IgD-negative memory B cell (primary cell): Measurements from ENCODE around the gene LRRC71. TPM values are rescaled to one million over a fixed set of nuclear protein-coding genes. Genes with fewer than 3 reads are reported as not detected.

Source experiments
- H3K27ac Mint-ChIP-seq, 3 donors: one replicate each; pipeline ENCODE4 v1.8.0; 2020 to 2022; ENCODE audit warnings: mild to moderate bottlenecking in 3 of 3, mixed read lengths in 3 of 3, moderate library complexity in 1 of 3
- H3K27me3 Mint-ChIP-seq: one replicate; pipeline ENCODE4 v1.8.0; 2021; ENCODE audit warnings: mixed read lengths
- H3K36me3 Mint-ChIP-seq: one replicate; pipeline ENCODE4 v1.8.0; 2020; ENCODE audit warnings: mild to moderate bottlenecking, mixed read lengths
- H3K4me1 Mint-ChIP-seq, 3 donors: one replicate each; pipeline ENCODE4 v1.8.0; 2020 to 2022; ENCODE audit warnings: mixed read lengths in 3 of 3, mild to moderate bottlenecking in 1 of 3
- H3K4me3 Mint-ChIP-seq, 4 donors: one replicate each; pipeline ENCODE4 v1.8.0; 2020 to 2022; ENCODE audit warnings: mild to moderate bottlenecking in 4 of 4, mixed read lengths in 4 of 4, moderate library complexity in 3 of 4
- H3K9me3 Mint-ChIP-seq, 3 donors: one replicate each; pipeline ENCODE4 v1.8.0; 2020 to 2021; ENCODE audit warnings: mixed read lengths in 3 of 3, mild to moderate bottlenecking in 1 of 3
- polyA plus RNA-seq: library from polyadenylated mRNA; unstranded; fragments of 300-500 nt; fragmentation: Illumina TruSeq; gene quantifications from one replicate; pipeline ENCODE4 v1.2.3, GENCODE V29; 2021

The LRRC71 gene
- polyA plus RNA-seq, 1 donor from 2014 or later = not detected

GRCh38 chr1:156937883-156938282 is 17.5 kb downstream of the LRRC71 start:
- no peak overlapping the region for H3K4me3 Mint-ChIP-seq
- peaks cover 10% of the 10 kb centered on the region for H3K27me3 Mint-ChIP-seq
- no peak overlapping the region for H3K27ac Mint-ChIP-seq
- no peaks in the 10 kb centered on the region for H3K9me3 Mint-ChIP-seq
- H3K4me1 Mint-ChIP-seq = peaks cover 0 to 3% (median 0%) of the 10 kb centered on the region in 3 donors
- H3K36me3 Mint-ChIP-seq = peaks cover 6% of the 10 kb centered on the region

DNA sequence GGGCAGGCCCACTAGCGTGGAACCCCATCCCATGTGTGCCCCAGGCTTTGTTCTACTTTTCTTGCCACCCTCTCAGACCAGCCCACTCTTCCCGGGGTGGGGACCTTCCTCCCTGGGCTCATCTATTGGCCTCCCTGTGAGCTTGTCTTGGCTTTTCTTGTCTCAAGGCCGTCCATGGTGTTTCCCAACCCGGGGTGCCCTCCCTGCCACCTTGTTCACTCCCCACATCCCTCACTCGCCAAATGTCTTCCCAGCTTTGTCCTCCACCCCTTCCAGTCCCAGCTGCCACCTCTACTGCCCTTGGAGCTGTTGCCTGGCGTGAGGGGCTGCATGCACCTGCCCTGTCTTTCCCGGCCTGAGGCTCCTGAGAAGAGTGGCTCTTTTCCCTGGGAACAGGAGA is 18.4 kb downstream of the LRRC71 start:
- H3K9me3 Mint-ChIP-seq = no peaks in the 10 kb centered on the region
- H3K4me1 Mint-ChIP-seq = peaks cover 0 to 3% (median 0%) of the 10 kb centered on the region in 3 donors
- peaks cover 6% of the 10 kb centered on the region for H3K36me3 Mint-ChIP-seq
- H3K27me3 Mint-ChIP-seq = peaks cover 5% of the 10 kb centered on the region
- H3K27ac Mint-ChIP-seq = peak overlapping the region in 1 of 3 donors; percentile 81
- no peak overlapping the region for H3K4me3 Mint-ChIP-seq

DNA sequence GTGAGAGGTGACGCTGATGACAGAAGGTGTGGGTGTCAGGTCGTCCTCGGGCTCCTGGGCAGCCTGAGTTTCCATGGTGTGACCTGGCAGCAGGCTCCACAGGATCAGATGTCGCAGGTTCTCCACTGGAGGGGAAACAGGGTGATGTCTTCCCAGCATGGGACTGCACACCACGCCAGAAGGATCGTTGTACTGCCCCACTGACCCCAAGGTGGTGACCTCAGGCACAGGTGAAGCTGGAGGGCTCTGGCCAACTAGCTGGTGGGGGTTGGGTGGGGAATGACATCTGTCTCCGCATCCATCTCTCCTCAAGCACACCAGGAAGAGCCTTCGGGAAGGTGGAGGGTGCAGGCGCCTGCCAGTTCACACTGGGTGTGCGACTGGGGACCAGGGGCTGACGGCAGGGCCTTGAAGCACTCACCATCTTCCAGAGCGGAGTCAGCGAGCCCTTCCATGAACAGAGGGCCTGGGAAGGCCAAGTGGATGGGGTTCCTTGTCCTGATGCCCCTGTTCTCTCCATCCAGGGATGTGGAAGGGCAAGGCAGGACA is 19.4 kb downstream of the LRRC71 start:
- Mint-ChIP-seq H3K9me3 (no peaks in the 10 kb centered on the region), H3K4me1 (peaks cover 0 to 3% (median 0%) of the 10 kb centered on the region in 3 donors), H3K4me3 (no peak overlapping the region), H3K27me3 (no peaks in the 10 kb centered on the region), H3K27ac (no peak overlapping the region), H3K36me3 (peaks cover 6% of the 10 kb centered on the region)

DNA sequence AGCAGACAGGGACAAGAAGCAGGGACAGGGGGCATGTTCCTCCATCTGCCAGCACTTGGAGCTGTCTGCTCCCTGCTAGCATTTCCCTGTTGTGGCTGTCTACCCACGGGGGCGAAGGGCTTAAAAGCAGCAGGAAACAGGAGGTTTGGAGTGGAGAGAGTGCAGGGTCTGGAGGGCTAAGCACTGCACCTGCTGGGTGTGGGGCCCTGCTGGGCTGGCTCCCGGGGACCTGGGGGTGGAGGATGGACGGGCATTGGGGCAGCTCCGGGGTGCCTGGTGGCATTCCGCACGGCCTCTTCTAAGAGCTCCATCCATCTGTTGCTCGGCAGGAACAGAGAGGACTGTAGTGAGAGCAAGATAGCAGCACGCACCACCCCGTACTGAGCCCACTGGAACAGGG is 21.2 kb downstream of the LRRC71 start:
- no peak overlapping the region for H3K4me3 Mint-ChIP-seq
- no peak overlapping the region for H3K27ac Mint-ChIP-seq
- peaks cover 2% of the 10 kb centered on the region for H3K27me3 Mint-ChIP-seq
- H3K4me1 Mint-ChIP-seq = peaks cover 0 to 3% (median 0%) of the 10 kb centered on the region in 3 donors
- H3K9me3 Mint-ChIP-seq = no peaks in the 10 kb centered on the region
- peaks cover 6% of the 10 kb centered on the region for H3K36me3 Mint-ChIP-seq

GRCh38 chr1:156942176-156942575 is 21.7 kb downstream of the LRRC71 start:
- Mint-ChIP-seq H3K4me1 (peaks cover 0 to 3% (median 0%) of the 10 kb centered on the region in 3 donors), H3K27me3 (peaks cover 2% of the 10 kb centered on the region), H3K9me3 (no peaks in the 10 kb centered on the region), H3K36me3 (peaks cover 6% of the 10 kb centered on the region), H3K27ac (no peak overlapping the region), H3K4me3 (no peak overlapping the region)

GRCh38 chr1:156942576-156942975 is 22.1 kb downstream of the LRRC71 start:
- H3K4me1 Mint-ChIP-seq = peaks cover 0 to 3% (median 0%) of the 10 kb centered on the region in 3 donors
- no peak overlapping the region for H3K4me3 Mint-ChIP-seq
- peaks cover 2% of the 10 kb centered on the region for H3K27me3 Mint-ChIP-seq
- H3K36me3 Mint-ChIP-seq = peaks cover 6% of the 10 kb centered on the region
- no peaks in the 10 kb centered on the region for H3K9me3 Mint-ChIP-seq
- H3K27ac Mint-ChIP-seq = no peak overlapping the region

- Mint-ChIP-seq H3K36me3 (peaks cover 10% of the 10 kb centered on the region), H3K9me3 (no peaks in the 10 kb centered on the region), H3K27ac (no peak overlapping the region), H3K27me3 (peaks cover 2% of the 10 kb centered on the region), H3K4me1 (no peaks in the 10 kb centered on the region), H3K4me3 (no peak overlapping the region)
These were observed 23.3 kb downstream of the LRRC71 start for GRCh38 chr1:156943756-156944155.

DNA sequence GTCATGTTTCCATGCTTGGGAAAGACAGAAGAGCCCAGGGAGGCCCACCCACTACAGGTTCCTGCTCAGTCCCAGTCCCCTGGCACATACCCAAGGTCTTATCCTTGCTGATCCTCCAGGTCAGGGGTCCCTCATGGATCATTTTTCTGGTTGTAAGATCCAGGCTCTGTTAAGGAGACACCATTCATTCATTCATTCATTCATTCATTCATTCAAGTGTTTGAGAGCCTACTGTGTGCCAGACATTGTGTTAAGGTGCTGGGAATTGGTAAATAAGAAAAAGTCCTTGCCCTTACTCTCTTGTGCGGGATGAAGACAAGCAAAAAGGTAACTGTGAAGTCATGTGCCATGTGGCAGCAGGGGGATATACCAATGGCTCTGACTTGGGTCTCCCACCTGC is 23.8 kb downstream of the LRRC71 start:
- H3K9me3 Mint-ChIP-seq = no peaks in the 10 kb centered on the region
- peaks cover 10% of the 10 kb centered on the region for H3K36me3 Mint-ChIP-seq
- H3K27ac Mint-ChIP-seq = no peak overlapping the region
- H3K27me3 Mint-ChIP-seq = peaks cover 2% of the 10 kb centered on the region
- H3K4me1 Mint-ChIP-seq = no peaks in the 10 kb centered on the region
- H3K4me3 Mint-ChIP-seq = no peak overlapping the region

DNA sequence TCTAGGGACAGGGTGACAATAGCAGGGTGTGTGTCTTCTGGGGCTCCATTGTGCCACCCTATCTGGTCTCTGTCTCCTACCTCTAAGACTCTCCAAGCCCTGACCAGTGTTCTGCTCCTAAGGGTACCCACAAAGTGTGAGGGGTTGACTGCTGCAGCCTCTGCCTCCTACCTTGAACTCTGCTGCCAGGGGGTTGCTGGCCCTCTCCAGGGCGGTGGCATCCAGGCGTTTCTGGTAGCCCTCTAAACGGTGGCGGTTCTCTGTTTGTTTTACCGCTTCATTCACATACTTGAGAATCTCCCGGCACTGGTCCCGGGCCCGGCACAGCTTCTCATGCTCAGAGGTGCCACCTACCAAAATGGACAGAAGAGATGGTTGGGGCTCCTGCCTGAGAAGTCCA is 24.4 kb downstream of the LRRC71 start:
- H3K27me3 Mint-ChIP-seq = peaks cover 2% of the 10 kb centered on the region
- H3K9me3 Mint-ChIP-seq = no peaks in the 10 kb centered on the region
- H3K36me3 Mint-ChIP-seq = peaks cover 10% of the 10 kb centered on the region
- no peak overlapping the region for H3K4me3 Mint-ChIP-seq
- no peaks in the 10 kb centered on the region for H3K4me1 Mint-ChIP-seq
- no peak overlapping the region for H3K27ac Mint-ChIP-seq

DNA sequence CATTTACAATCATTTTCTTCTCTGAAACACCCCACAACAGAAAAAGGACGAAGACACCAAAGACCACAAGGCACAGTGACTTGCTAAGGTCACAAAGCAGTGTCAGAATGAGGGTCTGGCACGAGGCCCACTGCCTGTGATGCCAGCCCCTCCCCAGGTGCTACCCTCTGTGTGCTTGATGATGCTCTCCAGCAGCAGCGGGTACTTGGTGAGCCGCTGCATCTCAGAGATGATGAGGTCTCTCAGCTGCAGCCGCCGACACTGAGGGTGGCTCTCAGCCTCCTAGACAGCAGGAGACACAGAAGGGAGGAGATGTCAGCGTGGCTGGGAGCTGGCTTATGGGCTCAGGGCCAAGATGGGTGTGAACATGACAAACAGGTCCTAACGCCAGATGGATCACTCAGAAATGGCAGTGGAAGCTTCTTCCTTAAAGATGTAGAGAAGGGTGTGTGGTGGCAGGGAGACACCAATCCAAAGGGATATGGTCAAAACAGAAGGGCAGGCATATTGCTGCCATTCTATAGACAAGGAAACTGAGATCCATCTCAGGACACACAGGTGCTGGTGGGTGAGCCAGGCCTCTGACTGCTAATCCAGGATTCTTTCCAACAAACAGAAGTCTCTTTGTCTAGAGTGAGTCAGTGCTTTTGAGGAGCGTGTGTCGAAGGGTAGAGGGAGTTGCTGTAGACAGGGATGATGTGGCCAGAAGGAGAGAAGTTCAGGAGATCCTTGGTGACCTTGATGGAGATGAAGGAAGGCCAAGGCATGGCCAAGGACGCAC is 25.6 kb downstream of the LRRC71 start:
- peaks cover 6% of the 10 kb centered on the region for H3K36me3 Mint-ChIP-seq
- no peak overlapping the region for H3K4me3 Mint-ChIP-seq
- no peaks in the 10 kb centered on the region for H3K9me3 Mint-ChIP-seq
- H3K27ac Mint-ChIP-seq = no peak overlapping the region
- no peaks in the 10 kb centered on the region for H3K4me1 Mint-ChIP-seq
- peaks cover 2% of the 10 kb centered on the region for H3K27me3 Mint-ChIP-seq

GRCh38 chr1:156947127-156947526 is 26.7 kb downstream of the LRRC71 start:
- peaks cover 4% of the 10 kb centered on the region for H3K36me3 Mint-ChIP-seq
- no peak overlapping the region for H3K4me3 Mint-ChIP-seq
- no peaks in the 10 kb centered on the region for H3K4me1 Mint-ChIP-seq
- no peak overlapping the region for H3K27ac Mint-ChIP-seq
- H3K9me3 Mint-ChIP-seq = no peaks in the 10 kb centered on the region
- H3K27me3 Mint-ChIP-seq = peaks cover 2% of the 10 kb centered on the region

GRCh38 chr1:156947818-156948525 is 27.5 kb downstream of the LRRC71 start:
- H3K27me3 Mint-ChIP-seq = peaks cover 2% of the 10 kb centered on the region
- no peak overlapping the region for H3K27ac Mint-ChIP-seq
- H3K4me3 Mint-ChIP-seq = no peak overlapping the region
- H3K36me3 Mint-ChIP-seq = peaks cover 4% of the 10 kb centered on the region
- H3K4me1 Mint-ChIP-seq = no peaks in the 10 kb centered on the region
- no peaks in the 10 kb centered on the region for H3K9me3 Mint-ChIP-seq

DNA sequence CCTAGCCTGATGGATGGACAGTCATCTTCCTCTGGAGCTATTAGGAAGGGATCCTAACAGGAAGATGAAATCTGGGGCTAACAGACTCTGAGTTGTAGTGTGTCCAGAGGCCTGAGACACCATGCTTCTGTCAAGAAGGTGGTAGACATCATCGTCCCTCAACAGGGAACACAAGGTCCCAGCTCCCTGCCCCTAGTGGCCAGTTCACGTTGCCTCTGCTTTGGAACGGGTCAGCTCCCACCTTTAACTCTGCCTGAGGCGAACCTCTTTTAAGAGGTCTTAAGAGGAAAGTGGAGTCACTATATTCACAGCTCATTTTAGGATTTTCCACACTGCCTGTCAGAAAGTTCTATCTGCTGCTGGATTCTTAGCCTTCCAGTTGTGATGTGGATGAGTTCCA is 28.3 kb downstream of the LRRC71 start:
- H3K27ac Mint-ChIP-seq = no peak overlapping the region
- H3K36me3 Mint-ChIP-seq = peaks cover 4% of the 10 kb centered on the region
- H3K4me3 Mint-ChIP-seq = no peak overlapping the region
- H3K27me3 Mint-ChIP-seq = peaks cover 2% of the 10 kb centered on the region
- no peaks in the 10 kb centered on the region for H3K9me3 Mint-ChIP-seq
- no peaks in the 10 kb centered on the region for H3K4me1 Mint-ChIP-seq

- peaks cover 2% of the 10 kb centered on the region for H3K27me3 Mint-ChIP-seq
- H3K27ac Mint-ChIP-seq = no peak overlapping the region
- H3K36me3 Mint-ChIP-seq = peaks cover 4% of the 10 kb centered on the region
- H3K4me1 Mint-ChIP-seq = no peaks in the 10 kb centered on the region
- H3K9me3 Mint-ChIP-seq = no peaks in the 10 kb centered on the region
- H3K4me3 Mint-ChIP-seq = no peak overlapping the region
These were observed 28.7 kb downstream of the LRRC71 start for GRCh38 chr1:156949127-156949526.

GRCh38 chr1:156951371-156951770 is 30.9 kb downstream of the LRRC71 start:
- Mint-ChIP-seq H3K4me1 (no peaks in the 10 kb centered on the region), H3K27me3 (peaks cover 2% of the 10 kb centered on the region), H3K9me3 (no peaks in the 10 kb centered on the region), H3K36me3 (peaks cover 4% of the 10 kb centered on the region), H3K4me3 (no peak overlapping the region), H3K27ac (no peak overlapping the region)
